Heart left ventricle (tissue), 13 donors: Measurements from ENCODE around the gene LONP2.

Experiments used
- POLR2A ChIP-seq, 2 donors: fragments of 450-650 bp; IDR thresholded peaks; one replicate each; pipeline ENCODE4 v1.6.1; 2017; ENCODE audit warnings: antibody characterized with exemption in 2 of 2, mild to moderate bottlenecking in 2 of 2, moderate library complexity in 2 of 2
- TF ChIP-seq, protein P1 (sequence below), 12 donors: fragments of 200-600 bp; sonication (generic) in 4 of 12; IDR thresholded peaks; one replicate each; pipeline versions ENCODE4 v1.5.0 to v1.8.0; 2018 to 2022; ENCODE audit warnings: antibody characterized with exemption in 12 of 12, mild to moderate bottlenecking in 5 of 12
- donor health status: ischemic (EF 13 %, LVEDD 7.1; RV severe dilation, severe dysfunction).
- donor health status: DM: no; HTN: yes; CAD: no.
- donor health status: DM: no; HTN: no; CAD: no.
- donor health status: ischemic (EF 25% LVEDD 6.9; RV normal size, moderate dysfunction).
- donor health status: ischemic (EF 25% LVEDD 5.7; RV mildly dilated, moderate dysfunction).
- donor health status: ischemic (EF 35%, LVEDD 5.7; RV mildly dilated, moderate dysfunction).
- donor health status: nonischemic (EF 11% LVEDD 7.7; RV severe dilation, severe dysfunction).
- donor health status: DM: yes; HTN: yes; CAD: no.
- donor health status: PGD.
- donor health status: ischemic (EF 29% LVEDD 5.4; RV normal size, mild dysfunction).
- donor health status: nonischemic (EF 23%, LVEDD 6.1; RV moderate dilation, normal function).

DNA sequence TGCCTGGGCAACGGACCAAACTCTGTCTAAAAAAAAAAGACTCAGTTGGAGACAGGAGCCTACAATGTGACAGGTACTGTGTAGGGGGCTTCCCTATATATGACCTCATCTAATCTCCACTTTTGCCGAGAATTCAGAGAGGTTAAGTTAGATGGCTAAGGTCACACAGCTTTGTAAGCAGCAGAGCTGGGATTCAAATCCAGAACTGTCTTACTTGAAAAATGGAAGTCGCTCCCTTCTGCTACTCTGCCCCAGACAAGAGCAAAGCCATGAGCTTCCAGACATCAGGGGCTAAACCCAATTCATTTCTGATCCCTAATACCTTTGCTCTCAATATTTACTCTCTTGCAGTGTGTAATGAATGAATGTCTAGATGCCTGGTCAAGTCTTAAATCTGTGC, 46.8 kb upstream of the LONP2 start:
- TF ChIP-seq, protein P1, sequence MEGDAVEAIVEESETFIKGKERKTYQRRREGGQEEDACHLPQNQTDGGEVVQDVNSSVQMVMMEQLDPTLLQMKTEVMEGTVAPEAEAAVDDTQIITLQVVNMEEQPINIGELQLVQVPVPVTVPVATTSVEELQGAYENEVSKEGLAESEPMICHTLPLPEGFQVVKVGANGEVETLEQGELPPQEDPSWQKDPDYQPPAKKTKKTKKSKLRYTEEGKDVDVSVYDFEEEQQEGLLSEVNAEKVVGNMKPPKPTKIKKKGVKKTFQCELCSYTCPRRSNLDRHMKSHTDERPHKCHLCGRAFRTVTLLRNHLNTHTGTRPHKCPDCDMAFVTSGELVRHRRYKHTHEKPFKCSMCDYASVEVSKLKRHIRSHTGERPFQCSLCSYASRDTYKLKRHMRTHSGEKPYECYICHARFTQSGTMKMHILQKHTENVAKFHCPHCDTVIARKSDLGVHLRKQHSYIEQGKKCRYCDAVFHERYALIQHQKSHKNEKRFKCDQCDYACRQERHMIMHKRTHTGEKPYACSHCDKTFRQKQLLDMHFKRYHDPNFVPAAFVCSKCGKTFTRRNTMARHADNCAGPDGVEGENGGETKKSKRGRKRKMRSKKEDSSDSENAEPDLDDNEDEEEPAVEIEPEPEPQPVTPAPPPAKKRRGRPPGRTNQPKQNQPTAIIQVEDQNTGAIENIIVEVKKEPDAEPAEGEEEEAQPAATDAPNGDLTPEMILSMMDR (IDR thresholded peaks at IDR 0.05): no peak
- TF ChIP-seq POLR2A (IDR thresholded peaks at IDR 0.05): no peak
